Measurements from ENCODE around the gene NR1D1.

The NR1D1 gene

GRCh38 chr17:40111221-40112128, 11.1 kb upstream of the NR1D1 start:
- in situ Hi-C loops (cut with HindIII; ENCODE audit: low sequenced_read_pairs) = no loop called here

- in situ Hi-C loops (cut with HindIII; ENCODE audit: low sequenced_read_pairs) = no loop called here
Measured at GRCh38 chr17:40110026-40110845, 9.8 kb upstream of the NR1D1 start.

- in situ Hi-C loops (cut with HindIII; ENCODE audit: low sequenced_read_pairs) = no loop called here
Measured at GRCh38 chr17:40108970-40109824, 8.8 kb upstream of the NR1D1 start.

- in situ Hi-C loops (cut with HindIII; ENCODE audit: low sequenced_read_pairs) = no loop called here
Measured at GRCh38 chr17:40107522-40108174, 7.3 kb upstream of the NR1D1 start.

GRCh38 chr17:40106760-40107521, 6.6 kb upstream of the NR1D1 start:
- in situ Hi-C loops (cut with HindIII; ENCODE audit: low sequenced_read_pairs) = no loop called here

GRCh38 chr17:40105861-40106759, 5.7 kb upstream of the NR1D1 start:
- in situ Hi-C loops (cut with HindIII; ENCODE audit: low sequenced_read_pairs) = no loop called here

GRCh38 chr17:40104594-40105486, 4.5 kb upstream of the NR1D1 start:
- in situ Hi-C loops (cut with HindIII; ENCODE audit: low sequenced_read_pairs) = loop anchor here (5.0 kb wide), 1 partner anchor 72 kb away; the partner anchor contains the start of gene RAPGEFL1

GRCh38 chr17:40103688-40104087, 3.3 kb upstream of the NR1D1 start:
- in situ Hi-C loops (cut with HindIII; ENCODE audit: low sequenced_read_pairs) = loop anchor here (5.0 kb wide), 1 partner anchor 74 kb away; the partner anchor contains the start of gene RAPGEFL1

GRCh38 chr17:40103071-40103661, 2.8 kb upstream of the NR1D1 start:
- in situ Hi-C loops (cut with HindIII; ENCODE audit: low sequenced_read_pairs) = loop anchor here (5.0 kb wide), 1 partner anchor 74 kb away; the partner anchor contains the start of gene RAPGEFL1

GRCh38 chr17:40101367-40102210, 1.2 kb upstream of the NR1D1 start:
- in situ Hi-C loops (cut with HindIII; ENCODE audit: low sequenced_read_pairs) = loop anchor here (5.0 kb wide), 1 partner anchor 76 kb away; the partner anchor contains the start of gene RAPGEFL1

GRCh38 chr17:40100669-40101366, 429 bp upstream of the NR1D1 start:
- in situ Hi-C loops (cut with HindIII; ENCODE audit: low sequenced_read_pairs) = loop anchor here (5.0 kb wide), 1 partner anchor 76 kb away; the partner anchor contains the start of gene RAPGEFL1

- in situ Hi-C loops (cut with HindIII; ENCODE audit: low sequenced_read_pairs) = loop anchor here (5.0 kb wide), 1 partner anchor 77 kb away; the partner anchor contains the start of gene RAPGEFL1
Measured at GRCh38 chr17:40099619-40100418, 570 bp downstream of the NR1D1 start.

GRCh38 chr17:40098846-40099618, 1.4 kb downstream of the NR1D1 start:
- in situ Hi-C loops (cut with HindIII; ENCODE audit: low sequenced_read_pairs) = no loop called here
